GM21423 (cell line): ENCODE measurements around the gene CHST12.

Experiments used
- ATAC-seq: cut with Tn5 transposase; IDR thresholded peaks from one replicate; pipeline ENCODE4 v1.9.1; 2021; ENCODE audit warnings: mild to moderate bottlenecking, moderate library complexity; ENCODE audit not compliant: unreplicated experiment

The CHST12 gene

DNA sequence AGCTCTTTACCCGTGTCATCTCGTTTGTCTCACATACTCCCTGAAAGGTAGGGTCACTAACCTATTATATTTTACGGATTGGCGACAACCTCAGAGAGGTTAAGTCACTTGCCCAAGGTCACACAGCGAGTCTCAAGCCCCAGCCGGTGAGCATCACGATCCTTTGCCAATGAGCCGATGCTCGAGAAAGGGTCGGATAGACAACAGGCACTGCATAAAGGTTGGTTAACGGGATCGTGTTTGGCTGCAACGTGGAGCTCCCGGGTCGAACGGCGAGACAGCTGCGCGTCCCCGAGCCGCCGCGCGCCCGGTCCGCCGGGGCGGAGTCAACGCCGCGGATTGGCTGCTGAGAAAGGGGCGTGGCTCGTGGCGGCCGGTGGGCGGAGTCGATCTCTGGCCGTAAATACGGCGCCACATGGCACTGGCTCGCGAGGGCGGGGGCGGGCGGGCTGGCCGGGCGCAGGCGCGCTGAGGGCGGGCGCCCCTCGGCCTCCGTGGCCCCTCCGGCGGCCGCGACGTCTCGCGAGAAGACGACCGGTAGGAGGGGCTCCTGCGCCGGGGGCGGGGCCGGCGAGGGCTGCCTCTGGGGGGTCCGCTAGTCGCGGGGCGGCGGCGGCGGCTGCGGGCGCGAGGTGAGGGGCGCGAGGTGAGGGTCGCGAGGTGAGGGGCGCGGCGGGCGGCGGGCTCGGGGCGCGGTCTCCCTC lies at the start of gene CHST12:
Gene CHST12 (plus strand): TSS at position 598 of the 704 bp plus-strand sequence. CDS start 29,029 bp downstream, outside the sequence.
- peak; percentile 34 for ATAC-seq

DNA sequence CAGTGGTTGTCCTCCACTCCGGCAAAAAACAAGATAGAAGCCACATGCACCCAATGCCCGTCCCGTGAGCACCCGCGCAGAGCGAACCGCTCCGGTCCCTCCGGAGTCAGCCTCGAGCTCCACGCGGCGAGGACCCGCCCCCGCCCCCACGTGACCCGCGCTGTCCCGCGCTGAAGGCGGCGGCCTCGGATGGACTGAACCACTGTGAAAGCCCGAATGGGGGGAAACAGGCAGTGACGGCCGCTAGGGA lies 49.5 kb upstream of the CHST12 start:
- peak; percentile 55 for ATAC-seq

DNA sequence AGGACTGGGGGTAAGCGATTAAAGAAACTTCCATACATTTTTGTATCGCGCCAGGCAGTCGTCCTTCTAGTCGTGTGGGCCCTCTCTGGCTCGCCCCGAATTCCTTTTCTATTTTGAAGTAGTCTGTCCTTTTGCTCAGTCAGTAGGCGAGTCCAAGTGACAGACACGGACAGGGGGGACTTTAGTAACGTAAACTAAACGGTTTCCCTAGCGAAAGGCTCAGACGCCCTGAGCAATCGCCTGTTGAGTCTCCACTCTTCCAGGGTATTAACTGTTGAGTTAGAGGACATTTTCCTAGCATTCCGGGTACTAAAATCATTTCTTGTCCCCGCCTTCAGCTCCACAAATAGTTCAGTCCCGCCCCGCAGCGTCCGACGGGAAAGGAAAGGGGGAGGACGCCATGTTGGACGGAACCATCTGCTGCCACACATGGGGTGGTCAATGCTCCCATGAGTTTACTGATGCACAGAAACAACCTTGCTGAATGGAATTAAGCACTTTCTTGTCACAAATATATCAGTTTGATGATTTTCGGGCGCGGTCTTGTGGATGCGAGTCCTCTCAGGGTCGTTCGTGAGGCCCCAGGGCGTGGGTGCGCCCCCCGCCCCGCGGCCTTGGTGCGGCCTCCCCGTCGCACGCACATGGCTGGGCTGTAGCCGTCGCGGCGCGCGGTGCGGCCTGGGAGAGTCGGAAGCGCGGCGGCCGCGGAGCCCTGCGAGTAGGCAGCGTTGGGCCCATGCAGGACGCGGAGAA lies 49.0 kb upstream of the CHST12 start, which contains the start of gene EIF3B:
Gene EIF3B (plus strand): TSS at position 642 of the 753 bp plus-strand sequence. CDS start 95 bp downstream, at position 737.
- peak; percentile 75 for ATAC-seq

DNA sequence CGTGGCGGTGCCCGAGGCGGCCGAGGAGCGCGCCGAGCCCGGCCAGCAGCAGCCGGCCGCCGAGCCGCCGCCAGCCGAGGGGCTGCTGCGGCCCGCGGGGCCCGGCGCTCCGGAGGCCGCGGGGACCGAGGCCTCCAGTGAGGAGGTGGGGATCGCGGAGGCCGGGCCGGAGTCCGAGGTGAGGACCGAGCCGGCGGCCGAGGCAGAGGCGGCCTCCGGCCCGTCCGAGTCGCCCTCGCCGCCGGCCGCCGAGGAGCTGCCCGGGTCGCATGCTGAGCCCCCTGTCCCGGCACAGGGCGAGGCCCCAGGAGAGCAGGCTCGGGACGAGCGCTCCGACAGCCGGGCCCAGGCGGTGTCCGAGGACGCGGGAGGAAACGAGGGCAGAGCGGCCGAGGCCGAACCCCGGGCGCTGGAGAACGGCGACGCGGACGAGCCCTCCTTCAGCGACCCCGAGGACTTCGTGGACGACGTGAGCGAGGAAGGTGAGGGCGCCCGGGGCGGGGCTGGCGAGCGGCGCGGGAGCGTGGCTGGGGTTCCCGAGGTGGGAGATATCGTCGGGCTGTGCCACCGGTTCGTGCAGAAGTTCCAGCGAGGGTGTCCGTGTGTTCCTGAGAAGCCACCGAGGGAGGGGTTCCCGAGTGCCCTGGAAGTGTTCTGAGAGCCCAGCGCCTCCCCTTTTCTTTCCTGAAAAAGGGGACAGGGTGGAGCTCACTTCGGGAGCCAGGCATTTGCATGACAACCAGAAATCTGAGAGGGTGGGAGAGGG lies 48.3 kb upstream of the CHST12 start:
- no peak for ATAC-seq

- no peak for ATAC-seq
These were observed 47.8 kb upstream of the CHST12 start for GRCh38 chr7:2355705-2356008.

- no peak for ATAC-seq
These were observed 46.2 kb upstream of the CHST12 start for GRCh38 chr7:2357165-2357564.

- ATAC-seq = no peak
These were observed 45.8 kb upstream of the CHST12 start for GRCh38 chr7:2357571-2357970.

DNA sequence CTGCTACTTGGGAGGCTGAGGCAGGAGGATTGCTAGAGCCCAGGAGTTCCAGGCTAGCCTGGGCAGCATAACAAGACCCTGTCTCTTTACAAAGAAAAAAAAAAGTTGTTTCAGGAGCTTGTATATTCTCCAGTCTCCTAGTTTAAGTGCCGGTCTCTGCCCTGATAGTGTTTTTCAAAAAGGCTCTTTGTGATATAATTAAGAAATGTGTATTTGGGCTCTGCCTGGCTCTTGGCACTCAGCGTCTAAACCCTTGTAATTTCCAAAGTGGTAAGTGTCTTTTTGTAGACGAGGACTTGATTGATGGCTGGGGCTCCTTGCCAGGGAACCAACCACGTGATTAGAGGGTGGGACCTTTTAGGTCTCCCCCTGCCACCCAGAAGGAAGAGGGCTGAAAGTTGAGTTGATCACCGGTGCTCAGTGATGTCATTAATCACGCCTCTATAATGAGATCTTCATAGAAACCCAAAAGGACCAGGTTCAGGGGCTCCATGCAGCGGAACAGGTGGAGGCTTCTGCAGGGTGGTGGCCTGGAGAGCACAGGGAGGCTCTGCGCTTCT lies 44.4 kb upstream of the CHST12 start:
- no peak for ATAC-seq

DNA sequence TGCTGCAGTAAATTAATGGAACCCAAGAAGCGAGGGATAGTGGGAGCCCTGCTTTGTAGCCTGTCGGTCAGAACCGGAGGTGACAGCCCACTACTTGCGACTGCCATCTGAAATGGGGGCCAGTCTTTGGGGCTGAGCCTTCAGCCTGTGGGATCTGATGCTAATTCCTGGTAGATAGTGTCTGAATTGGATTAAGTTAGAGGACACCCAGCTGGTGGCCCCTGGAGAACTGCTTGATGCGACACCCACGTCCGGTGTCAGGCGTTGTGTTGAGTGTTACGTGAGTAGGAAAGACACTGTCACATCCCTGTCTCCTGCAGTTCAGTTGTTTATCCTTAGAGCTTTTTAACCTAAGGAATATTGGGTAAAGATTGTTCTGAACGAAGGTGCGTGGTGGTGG lies 43.8 kb upstream of the CHST12 start:
- no peak for ATAC-seq

DNA sequence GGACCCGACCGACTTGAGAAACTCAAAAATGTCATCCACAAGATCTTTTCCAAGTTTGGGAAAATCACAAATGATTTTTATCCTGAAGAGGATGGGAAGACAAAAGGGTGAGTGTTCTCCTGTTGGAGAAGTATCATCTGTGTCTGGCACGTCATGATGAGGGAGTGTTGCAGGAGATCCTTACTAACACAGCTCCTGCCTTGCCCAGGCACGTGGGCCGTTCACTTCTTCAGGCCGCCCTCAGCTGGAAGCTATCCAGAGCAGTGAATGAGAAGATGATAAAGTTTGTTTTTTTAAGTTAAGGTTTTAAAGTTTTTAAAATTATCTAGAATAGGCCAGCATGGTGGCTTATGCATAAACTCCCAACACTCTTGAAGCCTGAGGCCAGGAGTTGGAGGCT lies 42.6 kb upstream of the CHST12 start:
- ATAC-seq = no peak

GRCh38 chr7:2362385-2363088 lies 40.9 kb upstream of the CHST12 start:
- ATAC-seq = no peak

GRCh38 chr7:2369139-2369538 lies 34.3 kb upstream of the CHST12 start:
- no peak for ATAC-seq

- ATAC-seq = no peak
These were observed 32.1 kb upstream of the CHST12 start for GRCh38 chr7:2371329-2371728.

- ATAC-seq = no peak
These were observed 30.7 kb upstream of the CHST12 start for GRCh38 chr7:2372724-2373123.

DNA sequence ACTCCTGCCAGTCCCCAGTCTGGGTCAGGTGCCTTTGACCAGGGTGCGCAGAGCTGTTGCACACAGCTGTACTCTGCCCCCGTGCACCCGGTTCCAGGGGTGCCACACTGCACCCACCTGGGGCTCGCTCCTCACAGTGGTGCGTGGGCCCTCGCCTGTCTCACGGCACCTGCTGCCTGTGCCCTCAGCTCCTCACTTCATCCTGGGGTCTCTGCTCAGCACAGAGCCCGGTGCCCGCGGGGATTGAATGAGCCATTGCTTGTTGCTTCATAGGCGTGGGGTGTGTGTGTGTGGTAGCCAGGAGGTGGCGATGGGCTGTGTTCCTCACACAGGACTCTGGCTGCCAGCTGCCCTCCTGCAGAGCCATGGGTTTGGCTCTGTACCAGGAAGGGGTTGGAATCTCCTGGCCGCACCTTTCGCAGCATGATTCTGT lies 30.3 kb upstream of the CHST12 start:
- ATAC-seq = no peak

- ATAC-seq = no peak
These were observed 29.8 kb upstream of the CHST12 start for GRCh38 chr7:2373646-2374045.

DNA sequence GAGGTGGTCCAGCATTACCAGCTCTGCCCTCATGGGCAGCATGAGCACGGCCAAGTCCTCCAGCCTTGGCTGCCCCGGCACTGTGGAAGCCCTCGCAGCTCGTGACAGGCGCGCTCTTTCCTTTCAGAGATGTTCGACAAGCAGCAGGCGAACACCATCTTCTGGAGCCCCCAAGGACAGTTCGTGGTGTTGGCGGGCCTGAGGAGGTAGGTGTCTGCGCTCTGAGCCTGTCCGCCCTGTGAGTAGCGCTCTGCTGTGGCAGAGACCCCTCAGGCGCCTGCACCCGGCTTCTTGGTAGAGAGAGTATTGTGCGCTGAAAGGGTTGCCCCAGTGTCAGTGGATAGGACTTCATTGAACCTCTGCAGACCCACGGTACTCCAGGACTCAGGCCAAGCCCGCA lies 29.0 kb upstream of the CHST12 start:
- no peak for ATAC-seq

DNA sequence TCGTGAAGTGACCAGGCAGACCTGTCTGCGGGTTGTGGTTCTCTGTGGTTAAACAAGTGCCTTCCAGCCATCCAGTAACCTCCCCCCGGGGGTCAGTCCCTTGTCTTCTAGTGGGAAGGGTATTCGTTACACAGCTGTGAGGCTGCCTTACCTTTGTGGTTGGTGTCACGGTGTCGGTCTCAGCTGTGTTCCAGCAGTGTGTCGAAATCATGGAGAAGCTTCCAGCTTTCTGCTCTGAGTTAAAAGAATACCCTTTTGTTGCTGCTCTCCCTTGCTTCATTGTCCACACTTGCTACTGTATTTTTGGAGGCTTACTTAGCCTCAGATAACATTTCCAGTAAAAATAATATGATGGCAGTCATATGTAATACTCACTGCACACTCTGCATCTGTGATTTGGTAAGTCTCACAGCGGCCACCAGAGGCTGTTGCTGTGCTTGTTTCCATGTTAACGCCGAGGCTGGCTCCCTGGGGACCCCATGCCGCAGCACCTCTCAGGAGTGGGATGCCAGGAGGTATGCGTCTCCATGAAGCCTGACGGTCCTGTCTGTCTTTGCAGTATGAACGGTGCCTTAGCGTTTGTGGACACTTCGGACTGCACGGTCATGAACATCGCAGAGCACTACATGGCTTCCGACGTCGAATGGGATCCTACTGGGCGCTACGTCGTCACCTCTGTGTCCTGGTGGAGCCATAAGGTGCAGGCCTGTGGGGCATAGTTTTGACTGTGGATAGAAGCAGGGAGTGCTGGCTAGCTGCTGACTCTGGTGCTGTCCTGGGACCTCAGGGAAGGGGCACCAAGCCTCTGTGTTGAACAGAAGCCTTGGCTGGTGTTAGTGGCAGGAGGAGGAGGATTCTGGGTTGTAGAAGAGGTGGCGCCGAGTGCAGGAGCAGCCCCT lies 28.3 kb upstream of the CHST12 start:
- ATAC-seq = no peak

GRCh38 chr7:2376351-2377154 lies 26.9 kb upstream of the CHST12 start:
- ATAC-seq = no peak
